Activated naive CD4-positive, alpha-beta T cell treated with anti-CD3 and anti-CD28 coated beads, Interleukin-2, amount 50 U/mL, for 16 hours (primary cell): ENCODE data around the gene MORC1.
"Not testable (repeated sequence)": the region's sequence is repeated elsewhere in the genome, so short reads cannot be mapped to it uniquely, and the experiment has no call there.

Experiments used
- DNase-seq: peaks from one replicate; pipeline ENCODE4 v3.0.0-alpha.2; 2020

MORC1 gene

GRCh38 chr3:109117939-109118338, at the start of gene MORC1:
MORC1 (minus strand) TSS chr3:109118134; CDS start chr3:109118059, 75 bp downstream.
- DNase-seq: no peak

GRCh38 chr3:109165905-109166304, 48.0 kb upstream of the MORC1 start:
- DNase-seq: no peak

- no peak for DNase-seq
Observed at GRCh38 chr3:109161487-109162123, 43.7 kb upstream of the MORC1 start.

GRCh38 chr3:109155828-109156227, 37.9 kb upstream of the MORC1 start:
- no peak for DNase-seq

- DNase-seq: no peak
Observed at GRCh38 chr3:109154979-109155378, 37.0 kb upstream of the MORC1 start.

- no peak for DNase-seq
Observed at GRCh38 chr3:109152320-109152719, 34.4 kb upstream of the MORC1 start.

GRCh38 chr3:109149078-109149477, 31.1 kb upstream of the MORC1 start:
- DNase-seq: no peak

- no peak for DNase-seq
Observed at GRCh38 chr3:109143646-109144045, 25.7 kb upstream of the MORC1 start.

- DNase-seq: no peak
Observed at GRCh38 chr3:109140318-109140717, 22.4 kb upstream of the MORC1 start.

GRCh38 chr3:109137761-109138160, 19.8 kb upstream of the MORC1 start:
- no peak for DNase-seq

GRCh38 chr3:109136523-109136922, 18.6 kb upstream of the MORC1 start, which contains the start of gene C3orf85:
C3orf85 (plus strand) TSS chr3:109136719; CDS start chr3:109136848, 129 bp downstream.
- no peak for DNase-seq

- DNase-seq: not testable (repeated sequence)
Observed at GRCh38 chr3:109133474-109133816, 15.5 kb upstream of the MORC1 start.

- DNase-seq: no peak
Observed at GRCh38 chr3:109132801-109133473, 15.0 kb upstream of the MORC1 start.

- no peak for DNase-seq
Observed at GRCh38 chr3:109131276-109131675, 13.3 kb upstream of the MORC1 start.

- DNase-seq: no peak
Observed at GRCh38 chr3:109127553-109127952, 9.6 kb upstream of the MORC1 start.

- DNase-seq: no peak
Observed at GRCh38 chr3:109125902-109126301, 8.0 kb upstream of the MORC1 start.

GRCh38 chr3:109122690-109123089, 4.8 kb upstream of the MORC1 start:
- no peak for DNase-seq

GRCh38 chr3:109118584-109118983, 650 bp upstream of the MORC1 start:
- no peak for DNase-seq

- DNase-seq: no peak
Observed at GRCh38 chr3:109116031-109116430, 1.9 kb downstream of the MORC1 start.

GRCh38 chr3:109115451-109115850, 2.5 kb downstream of the MORC1 start:
- no peak for DNase-seq

- DNase-seq: no peak
Observed at GRCh38 chr3:109114746-109115145, 3.2 kb downstream of the MORC1 start.

- DNase-seq: no peak
Observed at GRCh38 chr3:109112946-109113760, 4.8 kb downstream of the MORC1 start.

GRCh38 chr3:109109574-109109973, 8.4 kb downstream of the MORC1 start:
- no peak for DNase-seq

- no peak for DNase-seq
Observed at GRCh38 chr3:109098079-109098644, 19.8 kb downstream of the MORC1 start.
